WTC11 (cell line): ENCODE data around the gene FCN1.

ENCODE experiments used
- ATF1 ChIP-seq: sonication (generic); formaldehyde crosslinking; IDR thresholded peaks from 2 replicates; pipeline ENCODE4 v1.8.1; 2023; ENCODE audit warnings: mild to moderate bottlenecking, moderate library complexity, missing genetic modification reagents
- CREB1 ChIP-seq: sonication (generic); formaldehyde crosslinking; IDR thresholded peaks from 2 replicates; pipeline ENCODE4 v1.8.0; 2023; ENCODE audit warnings: mild to moderate bottlenecking, missing genetic modification reagents
- CTCF ChIP-seq: fragments of 200-600 bp; IDR thresholded peaks from 2 replicates; pipeline ENCODE4 v1.8.0; 2022; ENCODE audit warnings: antibody characterized with exemption
- E2F4 ChIP-seq: sonication (generic); formaldehyde crosslinking; IDR thresholded peaks from 2 replicates; pipeline ENCODE4 v1.8.1; 2022; ENCODE audit warnings: low read depth, mild to moderate bottlenecking, moderate library complexity, missing genetic modification reagents, borderline replicate concordance
- GABPB1 ChIP-seq: sonication (generic); formaldehyde crosslinking; IDR thresholded peaks from 2 replicates; pipeline ENCODE4 v1.8.1; 2023; ENCODE audit warnings: mild to moderate bottlenecking, missing genetic modification reagents
- PRRX2 ChIP-seq: fragments of 250-450 bp; sonication (Bioruptor Pico); IDR thresholded peaks from 2 replicates; pipeline ENCODE4 v1.8.0; 2021; ENCODE audit warnings: mild to moderate bottlenecking
- STAT6 ChIP-seq: sonication (generic); formaldehyde crosslinking; conservative IDR thresholded peaks from 2 replicates; pipeline ENCODE4 v1.8.1; 2023; ENCODE audit warnings: mild to moderate bottlenecking, low read depth, missing genetic modification reagents, moderate library complexity
- ZBTB21 ChIP-seq: sonication (generic); formaldehyde crosslinking; IDR thresholded peaks from 2 replicates; pipeline ENCODE4 v1.8.1; 2023; ENCODE audit warnings: mild to moderate bottlenecking, missing genetic modification reagents, borderline replicate concordance
- ZNF416 ChIP-seq: fragments of 250-450 bp; sonication (Bioruptor Pico); IDR thresholded peaks from 2 replicates; pipeline ENCODE4 v1.9.0; 2021; ENCODE audit warnings: mild to moderate bottlenecking, inconsistent platforms
- TF ChIP-seq, protein P1 (sequence below): sonication (generic); formaldehyde crosslinking; conservative IDR thresholded peaks from 2 replicates; pipeline ENCODE4 v1.8.1; 2022; ENCODE audit warnings: mild to moderate bottlenecking, missing genetic modification reagents
- TF ChIP-seq, protein P2 (sequence below): sonication (generic); formaldehyde crosslinking; IDR thresholded peaks from 2 replicates; pipeline ENCODE4 v1.8.0; 2022; ENCODE audit warnings: mild to moderate bottlenecking, missing genetic modification reagents
- TF ChIP-seq, protein P3 (sequence below): sonication (generic); formaldehyde crosslinking; IDR thresholded peaks from 2 replicates; pipeline ENCODE4 v1.8.1; 2022; ENCODE audit warnings: mild to moderate bottlenecking, moderate library complexity, missing genetic modification reagents

- TF ChIP-seq, protein P1, sequence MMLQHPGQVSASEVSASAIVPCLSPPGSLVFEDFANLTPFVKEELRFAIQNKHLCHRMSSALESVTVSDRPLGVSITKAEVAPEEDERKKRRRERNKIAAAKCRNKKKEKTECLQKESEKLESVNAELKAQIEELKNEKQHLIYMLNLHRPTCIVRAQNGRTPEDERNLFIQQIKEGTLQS (CRISPR knock-in tag), result no peak
- TF ChIP-seq, protein P2, sequence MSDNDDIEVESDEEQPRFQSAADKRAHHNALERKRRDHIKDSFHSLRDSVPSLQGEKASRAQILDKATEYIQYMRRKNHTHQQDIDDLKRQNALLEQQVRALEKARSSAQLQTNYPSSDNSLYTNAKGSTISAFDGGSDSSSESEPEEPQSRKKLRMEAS (CRISPR knock-in tag), result no peak
- TF ChIP-seq CTCF, result no peak
- no peak for TF ChIP-seq E2F4 (CRISPR knock-in tag)
- TF ChIP-seq, protein P3, sequence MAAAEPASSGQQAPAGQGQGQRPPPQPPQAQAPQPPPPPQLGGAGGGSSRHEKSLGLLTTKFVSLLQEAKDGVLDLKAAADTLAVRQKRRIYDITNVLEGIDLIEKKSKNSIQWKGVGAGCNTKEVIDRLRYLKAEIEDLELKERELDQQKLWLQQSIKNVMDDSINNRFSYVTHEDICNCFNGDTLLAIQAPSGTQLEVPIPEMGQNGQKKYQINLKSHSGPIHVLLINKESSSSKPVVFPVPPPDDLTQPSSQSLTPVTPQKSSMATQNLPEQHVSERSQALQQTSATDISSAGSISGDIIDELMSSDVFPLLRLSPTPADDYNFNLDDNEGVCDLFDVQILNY (CRISPR knock-in tag), result no peak
- TF ChIP-seq ATF1, result no peak
- no peak for TF ChIP-seq STAT6 (CRISPR knock-in tag)
- no peak for TF ChIP-seq GABPB1 (CRISPR knock-in tag)
- TF ChIP-seq CREB1, result no peak
- no peak for TF ChIP-seq PRRX2 (CRISPR knock-in tag)
- no peak for TF ChIP-seq ZNF416 (CRISPR knock-in tag)
- TF ChIP-seq ZBTB21 (CRISPR knock-in tag), result no peak
Measured at GRCh38 chr9:134885001-134885678, 32.6 kb downstream of the FCN1 start.
